Left kidney (tissue), 2 donors: ENCODE results near the gene EDN2. TPM values are rescaled to one million over a fixed set of nuclear protein-coding genes. Genes with fewer than 3 reads are reported as not detected.

Source experiments
- DNase-seq: peaks from one replicate; pipeline ENCODE4 v3.0.0-alpha.2; 2013
- polyA plus RNA-seq: library from polyadenylated mRNA; unstranded; fragments of 120-200 nt; gene quantifications from one replicate; pipeline ENCODE4 v1.2.1, GENCODE V29; 2013; ENCODE audit not compliant: insufficient read length

Gene EDN2
- polyA plus RNA-seq, 1 donor, result 2.1 TPM

GRCh38 chr1:41498804-41499203, 14.3 kb upstream of the EDN2 start:
- no peak for DNase-seq

GRCh38 chr1:41498391-41498790, 13.9 kb upstream of the EDN2 start:
- DNase-seq, result no peak

- no peak for DNase-seq
Measured at GRCh38 chr1:41497461-41498030, 13.1 kb upstream of the EDN2 start.

GRCh38 chr1:41497056-41497440, 12.6 kb upstream of the EDN2 start:
- no peak for DNase-seq

GRCh38 chr1:41496080-41497055, 11.9 kb upstream of the EDN2 start:
- peak; percentile 80 for DNase-seq

GRCh38 chr1:41495210-41495948, 10.9 kb upstream of the EDN2 start:
- no peak for DNase-seq

GRCh38 chr1:41494351-41495209, 10.1 kb upstream of the EDN2 start:
- DNase-seq, result no peak

GRCh38 chr1:41493626-41494350, 9.3 kb upstream of the EDN2 start:
- no peak for DNase-seq

GRCh38 chr1:41493117-41493536, 8.6 kb upstream of the EDN2 start:
- DNase-seq, result no peak

GRCh38 chr1:41492341-41492848, 7.9 kb upstream of the EDN2 start:
- no peak for DNase-seq

- no peak for DNase-seq
Measured at GRCh38 chr1:41490911-41491310, 6.4 kb upstream of the EDN2 start.

GRCh38 chr1:41489561-41489960, 5.1 kb upstream of the EDN2 start:
- DNase-seq, result no peak

GRCh38 chr1:41488040-41488951, 3.8 kb upstream of the EDN2 start:
- no peak for DNase-seq

- no peak for DNase-seq
Measured at GRCh38 chr1:41487126-41488039, 2.9 kb upstream of the EDN2 start.

- no peak for DNase-seq
Measured at GRCh38 chr1:41486371-41487125, 2.1 kb upstream of the EDN2 start.

GRCh38 chr1:41486053-41486370, 1.5 kb upstream of the EDN2 start:
- DNase-seq, result no peak

- DNase-seq, result no peak
Measured at GRCh38 chr1:41485605-41486004, 1.1 kb upstream of the EDN2 start.

- no peak for DNase-seq
Measured at GRCh38 chr1:41483960-41484401, 502 bp downstream of the EDN2 start.
